Measurements from ENCODE around the gene KCNE2.

KCNE2 gene

DNA sequence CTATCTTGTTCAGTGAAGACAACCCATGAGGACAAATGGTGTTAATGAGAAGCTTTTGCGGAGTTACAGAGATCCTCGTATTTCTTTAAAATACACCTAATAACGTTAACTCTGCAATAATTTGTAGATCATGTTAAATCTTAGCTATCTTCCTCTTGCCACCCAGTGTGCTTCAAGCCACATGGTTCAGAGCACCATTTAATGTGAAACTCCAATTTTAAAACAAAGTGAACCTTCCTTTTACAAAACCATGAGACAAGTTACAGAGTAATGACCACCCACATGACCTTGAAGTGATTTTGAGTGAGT is 1.7 kb upstream of the KCNE2 start:
- Histone ChIP-seq H3K4me2 (ENCODE audit: low read length) (peak overlapping the region; percentile 89), H3K27ac (ENCODE audit: low read length) (no peak overlapping the region), H3K9ac (ENCODE audit: low read length) (peak overlapping the region; percentile 23; the same call in 1 of the 2 replicates), H3K27me3 (ENCODE audit: low read depth, low read length) (no peaks in the 10 kb centered on the region), H4K20me1 (ENCODE audit: insufficient read depth, low read length) (no peaks in the 10 kb centered on the region), H3K36me3 (replicated peaks; ENCODE audit: low read depth, low read length) (no peaks in the 10 kb centered on the region), H3K4me3 (ENCODE audit: low read length) (peak overlapping the region; percentile 46), H3K79me2 (ENCODE audit: low read length) (no peaks in the 10 kb centered on the region), H3K4me1 (ENCODE audit: low read length) (peaks cover 14% of the 10 kb centered on the region), H2AFZ (ENCODE audit: low read depth, low read length) (peak overlapping the region; percentile 74), H3K9me3 (ENCODE audit: insufficient read depth, low read length) (no peaks in the 10 kb centered on the region)
- TF ChIP-seq EZH2phosphoT487 (IDR thresholded peaks at IDR 0.05; ENCODE audit: low read depth): no peak
- TF ChIP-seq CTCF (IDR thresholded peaks at IDR 0.05; ENCODE audit: low read depth, low read length): no peak

DNA sequence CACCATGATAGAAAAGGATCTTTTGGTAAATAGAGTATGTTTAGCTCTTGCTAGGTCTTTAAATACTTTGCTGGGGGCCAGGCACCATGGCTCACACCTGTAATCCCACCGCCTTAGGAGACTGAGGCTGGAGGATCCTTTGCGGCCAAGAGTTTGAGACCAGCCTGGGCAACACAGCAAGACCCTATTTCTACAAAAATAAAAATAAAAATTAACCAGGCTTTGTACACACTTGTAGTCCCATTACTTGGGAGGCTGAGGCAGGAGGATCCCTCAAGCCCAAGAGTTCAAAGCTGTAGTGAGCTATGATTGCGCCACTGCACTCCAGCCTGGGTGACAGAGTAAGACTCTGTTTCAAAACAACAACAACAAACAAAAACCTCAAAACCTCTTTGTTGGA is 1.1 kb upstream of the KCNE2 start:
- H3K9ac ChIP-seq (ENCODE audit: low read length): no peak overlapping the region
- H3K27me3 ChIP-seq (ENCODE audit: low read depth, low read length): no peaks in the 10 kb centered on the region
- no peaks in the 10 kb centered on the region for H3K36me3 ChIP-seq (replicated peaks; ENCODE audit: low read depth, low read length)
- no peaks in the 10 kb centered on the region for H3K79me2 ChIP-seq (ENCODE audit: low read length)
- H3K4me3 ChIP-seq (ENCODE audit: low read length): no peak overlapping the region
- no peaks in the 10 kb centered on the region for H3K9me3 ChIP-seq (ENCODE audit: insufficient read depth, low read length)
- TF ChIP-seq CTCF (IDR thresholded peaks at IDR 0.05; ENCODE audit: low read depth, low read length): no peak
- no peak for TF ChIP-seq EZH2phosphoT487 (IDR thresholded peaks at IDR 0.05; ENCODE audit: low read depth)
- H3K4me2 ChIP-seq (ENCODE audit: low read length): no peak overlapping the region
- no peak overlapping the region for H3K27ac ChIP-seq (ENCODE audit: low read length)
- peaks cover 14% of the 10 kb centered on the region for H3K4me1 ChIP-seq (ENCODE audit: low read length)
- peak overlapping the region; percentile 74; the same call in 1 of the 2 replicates for H2AFZ ChIP-seq (ENCODE audit: low read depth, low read length)
- H4K20me1 ChIP-seq (ENCODE audit: insufficient read depth, low read length): no peaks in the 10 kb centered on the region

DNA sequence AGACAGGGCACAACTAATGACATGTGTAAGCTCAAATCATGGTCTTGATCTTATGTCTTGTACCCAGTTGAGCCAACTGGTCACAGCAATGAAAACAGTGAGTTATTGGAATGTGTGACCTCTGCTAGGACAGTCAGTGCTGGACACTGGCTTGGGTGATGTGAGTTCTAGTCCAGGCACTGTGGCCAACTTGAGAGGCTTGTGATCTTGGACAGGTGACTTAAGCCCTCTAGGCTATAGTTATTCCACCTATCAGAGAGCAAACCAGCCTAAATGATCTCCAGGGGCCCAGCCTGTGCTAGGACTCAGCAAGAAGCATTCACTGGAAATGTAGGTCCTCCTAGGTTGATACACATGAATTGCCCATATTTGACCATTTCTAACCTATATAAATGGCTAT is 1.1 kb downstream of the KCNE2 start:
- no peak for TF ChIP-seq EZH2phosphoT487 (IDR thresholded peaks at IDR 0.05; ENCODE audit: low read depth)
- no peak for TF ChIP-seq CTCF (IDR thresholded peaks at IDR 0.05; ENCODE audit: low read depth, low read length)
- peaks cover 14% of the 10 kb centered on the region for H3K4me1 ChIP-seq (ENCODE audit: low read length)
- H3K36me3 ChIP-seq (replicated peaks; ENCODE audit: low read depth, low read length): no peaks in the 10 kb centered on the region
- H3K27ac ChIP-seq (ENCODE audit: low read length): no peak overlapping the region
- H3K79me2 ChIP-seq (ENCODE audit: low read length): no peaks in the 10 kb centered on the region
- H3K4me3 ChIP-seq (ENCODE audit: low read length): no peak overlapping the region
- no peaks in the 10 kb centered on the region for H3K27me3 ChIP-seq (ENCODE audit: low read depth, low read length)
- no peaks in the 10 kb centered on the region for H3K9me3 ChIP-seq (ENCODE audit: insufficient read depth, low read length)
- H3K4me2 ChIP-seq (ENCODE audit: low read length): no peak overlapping the region
- no peak overlapping the region for H2AFZ ChIP-seq (ENCODE audit: low read depth, low read length)
- no peaks in the 10 kb centered on the region for H4K20me1 ChIP-seq (ENCODE audit: insufficient read depth, low read length)
- no peak overlapping the region for H3K9ac ChIP-seq (ENCODE audit: low read length)

- H3K27me3 ChIP-seq (ENCODE audit: low read depth, low read length): no peaks in the 10 kb centered on the region
- peaks cover 14% of the 10 kb centered on the region for H3K4me1 ChIP-seq (ENCODE audit: low read length)
- no peaks in the 10 kb centered on the region for H3K9me3 ChIP-seq (ENCODE audit: insufficient read depth, low read length)
- no peak overlapping the region for H3K4me2 ChIP-seq (ENCODE audit: low read length)
- H4K20me1 ChIP-seq (ENCODE audit: insufficient read depth, low read length): no peaks in the 10 kb centered on the region
- TF ChIP-seq CTCF (IDR thresholded peaks at IDR 0.05; ENCODE audit: low read depth, low read length): no peak
- H3K4me3 ChIP-seq (ENCODE audit: low read length): no peak overlapping the region
- no peak overlapping the region for H3K27ac ChIP-seq (ENCODE audit: low read length)
- no peak overlapping the region for H3K9ac ChIP-seq (ENCODE audit: low read length)
- no peak overlapping the region for H2AFZ ChIP-seq (ENCODE audit: low read depth, low read length)
- H3K79me2 ChIP-seq (ENCODE audit: low read length): no peaks in the 10 kb centered on the region
- H3K36me3 ChIP-seq (replicated peaks; ENCODE audit: low read depth, low read length): no peaks in the 10 kb centered on the region
Observed at GRCh38 chr21:34365809-34366208, 2.0 kb downstream of the KCNE2 start.

All from OCI-LY3 (cell line).